Liver (tissue), 3 donors: ENCODE data around the gene UBE2D2.

Source experiments
- EGR1 ChIP-seq, 2 donors: IDR thresholded peaks; 2 replicates each; pipeline ENCODE4 v1.6.1; 2016 to 2018; ENCODE audit warnings: antibody characterized with exemption in 2 of 2, low read depth in 2 of 2
- GABPA ChIP-seq, 2 donors: IDR thresholded peaks in 1 of 2; conservative IDR thresholded peaks in 1 of 2; 2 replicates each; pipeline ENCODE4 v1.6.1; 2016; ENCODE audit warnings: antibody characterized with exemption in 2 of 2, mild to moderate bottlenecking in 1 of 2, moderate library complexity in 1 of 2
- HNF4A ChIP-seq, 2 donors: conservative IDR thresholded peaks; 2 replicates each; pipeline ENCODE4 v1.6.1; 2016; ENCODE audit warnings: antibody characterized with exemption in 2 of 2, mild to moderate bottlenecking in 2 of 2
- HNF4G ChIP-seq: IDR thresholded peaks from 2 replicates; pipeline ENCODE4 v1.6.1; 2016; ENCODE audit warnings: antibody characterized with exemption
- JUND ChIP-seq, 2 donors: IDR thresholded peaks; 2 replicates each; pipeline ENCODE4 v1.6.1; 2016; ENCODE audit warnings: antibody characterized with exemption in 2 of 2
- RAD21 ChIP-seq, 2 donors: IDR thresholded peaks; 2 replicates each; pipeline ENCODE4 v1.6.1; 2016; ENCODE audit warnings: antibody characterized with exemption in 2 of 2, mild to moderate bottlenecking in 2 of 2
- RXRA ChIP-seq, 2 donors: IDR thresholded peaks; 2 replicates each; pipeline ENCODE4 v1.6.1; 2017 to 2018; ENCODE audit warnings: antibody characterized with exemption in 2 of 2, mild to moderate bottlenecking in 1 of 2
- SP1 ChIP-seq: IDR thresholded peaks from 2 replicates; pipeline ENCODE4 v1.6.1; 2018; ENCODE audit warnings: antibody characterized with exemption, mild to moderate bottlenecking
- TAF1 ChIP-seq: conservative IDR thresholded peaks from 2 replicates; pipeline ENCODE4 v1.6.1; 2016; ENCODE audit warnings: antibody characterized with exemption, mild to moderate bottlenecking
- YY1 ChIP-seq: IDR thresholded peaks from 2 replicates; pipeline ENCODE4 v1.6.1; 2016; ENCODE audit warnings: antibody characterized with exemption, mild to moderate bottlenecking
- TF ChIP-seq, protein P1 (sequence below): fragments of 150-350 bp; IDR thresholded peaks from 2 replicates; pipeline ENCODE4 v1.5.1; 2017; ENCODE audit warnings: improper control_type of control experiment, low read depth, low read length; ENCODE audit not compliant: missing input control
- TF ChIP-seq, protein P2 (sequence below): IDR thresholded peaks from 2 replicates; pipeline ENCODE4 v1.6.1; 2016; ENCODE audit warnings: antibody characterized with exemption, mild to moderate bottlenecking
- TF ChIP-seq, protein P3 (sequence below): IDR thresholded peaks from 2 replicates; pipeline ENCODE4 v1.6.1; 2016; ENCODE audit warnings: antibody characterized with exemption
- TF ChIP-seq, protein P4 (sequence below): IDR thresholded peaks from 2 replicates; pipeline ENCODE4 v1.6.1; 2016; ENCODE audit warnings: antibody characterized with exemption
- donor health status: healthy.
- donor health status: healthy.

DNA sequence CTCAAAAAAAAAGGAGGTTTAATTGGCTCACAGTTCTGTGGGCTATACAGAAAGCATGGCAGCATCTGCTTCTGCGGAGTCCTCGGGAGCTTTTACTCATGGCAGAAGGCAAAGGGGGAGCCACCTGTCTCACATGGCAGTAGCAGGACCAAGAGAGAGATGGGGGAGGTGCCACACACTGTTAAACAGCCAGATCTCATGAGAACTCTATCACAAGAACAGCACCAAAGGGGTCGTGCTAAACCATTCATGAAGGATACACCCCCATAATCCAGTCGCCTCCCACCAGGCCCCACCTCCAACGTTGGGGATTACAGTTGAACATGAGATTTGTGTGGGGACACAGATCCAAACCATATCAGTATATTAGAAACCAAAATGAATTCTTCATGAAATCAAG lies 58.7 kb downstream of the UBE2D2 start:
- TF ChIP-seq YY1 (no peak), EGR1 (IDR thresholded peaks at IDR 0.05; ENCODE audit: low read depth in 2 of 2) (no peak), JUND (IDR thresholded peaks at IDR 0.05) (no peak), TAF1 (no peak), RXRA (IDR thresholded peaks at IDR 0.05) (no peak), HNF4A (conservative IDR thresholded peaks at IDR 0.05) (no peak), HNF4G (no peak), GABPA (IDR thresholded peaks at IDR 0.05 in 1 of 2, conservative IDR thresholded peaks at IDR 0.05 in 1 of 2) (no peak), SP1 (no peak), RAD21 (IDR thresholded peaks at IDR 0.05) (no peak)
- TF ChIP-seq, protein P1, sequence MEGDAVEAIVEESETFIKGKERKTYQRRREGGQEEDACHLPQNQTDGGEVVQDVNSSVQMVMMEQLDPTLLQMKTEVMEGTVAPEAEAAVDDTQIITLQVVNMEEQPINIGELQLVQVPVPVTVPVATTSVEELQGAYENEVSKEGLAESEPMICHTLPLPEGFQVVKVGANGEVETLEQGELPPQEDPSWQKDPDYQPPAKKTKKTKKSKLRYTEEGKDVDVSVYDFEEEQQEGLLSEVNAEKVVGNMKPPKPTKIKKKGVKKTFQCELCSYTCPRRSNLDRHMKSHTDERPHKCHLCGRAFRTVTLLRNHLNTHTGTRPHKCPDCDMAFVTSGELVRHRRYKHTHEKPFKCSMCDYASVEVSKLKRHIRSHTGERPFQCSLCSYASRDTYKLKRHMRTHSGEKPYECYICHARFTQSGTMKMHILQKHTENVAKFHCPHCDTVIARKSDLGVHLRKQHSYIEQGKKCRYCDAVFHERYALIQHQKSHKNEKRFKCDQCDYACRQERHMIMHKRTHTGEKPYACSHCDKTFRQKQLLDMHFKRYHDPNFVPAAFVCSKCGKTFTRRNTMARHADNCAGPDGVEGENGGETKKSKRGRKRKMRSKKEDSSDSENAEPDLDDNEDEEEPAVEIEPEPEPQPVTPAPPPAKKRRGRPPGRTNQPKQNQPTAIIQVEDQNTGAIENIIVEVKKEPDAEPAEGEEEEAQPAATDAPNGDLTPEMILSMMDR = no peak
- TF ChIP-seq, protein P2, sequence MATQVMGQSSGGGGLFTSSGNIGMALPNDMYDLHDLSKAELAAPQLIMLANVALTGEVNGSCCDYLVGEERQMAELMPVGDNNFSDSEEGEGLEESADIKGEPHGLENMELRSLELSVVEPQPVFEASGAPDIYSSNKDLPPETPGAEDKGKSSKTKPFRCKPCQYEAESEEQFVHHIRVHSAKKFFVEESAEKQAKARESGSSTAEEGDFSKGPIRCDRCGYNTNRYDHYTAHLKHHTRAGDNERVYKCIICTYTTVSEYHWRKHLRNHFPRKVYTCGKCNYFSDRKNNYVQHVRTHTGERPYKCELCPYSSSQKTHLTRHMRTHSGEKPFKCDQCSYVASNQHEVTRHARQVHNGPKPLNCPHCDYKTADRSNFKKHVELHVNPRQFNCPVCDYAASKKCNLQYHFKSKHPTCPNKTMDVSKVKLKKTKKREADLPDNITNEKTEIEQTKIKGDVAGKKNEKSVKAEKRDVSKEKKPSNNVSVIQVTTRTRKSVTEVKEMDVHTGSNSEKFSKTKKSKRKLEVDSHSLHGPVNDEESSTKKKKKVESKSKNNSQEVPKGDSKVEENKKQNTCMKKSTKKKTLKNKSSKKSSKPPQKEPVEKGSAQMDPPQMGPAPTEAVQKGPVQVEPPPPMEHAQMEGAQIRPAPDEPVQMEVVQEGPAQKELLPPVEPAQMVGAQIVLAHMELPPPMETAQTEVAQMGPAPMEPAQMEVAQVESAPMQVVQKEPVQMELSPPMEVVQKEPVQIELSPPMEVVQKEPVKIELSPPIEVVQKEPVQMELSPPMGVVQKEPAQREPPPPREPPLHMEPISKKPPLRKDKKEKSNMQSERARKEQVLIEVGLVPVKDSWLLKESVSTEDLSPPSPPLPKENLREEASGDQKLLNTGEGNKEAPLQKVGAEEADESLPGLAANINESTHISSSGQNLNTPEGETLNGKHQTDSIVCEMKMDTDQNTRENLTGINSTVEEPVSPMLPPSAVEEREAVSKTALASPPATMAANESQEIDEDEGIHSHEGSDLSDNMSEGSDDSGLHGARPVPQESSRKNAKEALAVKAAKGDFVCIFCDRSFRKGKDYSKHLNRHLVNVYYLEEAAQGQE = no peak
- TF ChIP-seq, protein P3, sequence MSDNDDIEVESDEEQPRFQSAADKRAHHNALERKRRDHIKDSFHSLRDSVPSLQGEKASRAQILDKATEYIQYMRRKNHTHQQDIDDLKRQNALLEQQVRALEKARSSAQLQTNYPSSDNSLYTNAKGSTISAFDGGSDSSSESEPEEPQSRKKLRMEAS = no peak
- TF ChIP-seq, protein P4, sequence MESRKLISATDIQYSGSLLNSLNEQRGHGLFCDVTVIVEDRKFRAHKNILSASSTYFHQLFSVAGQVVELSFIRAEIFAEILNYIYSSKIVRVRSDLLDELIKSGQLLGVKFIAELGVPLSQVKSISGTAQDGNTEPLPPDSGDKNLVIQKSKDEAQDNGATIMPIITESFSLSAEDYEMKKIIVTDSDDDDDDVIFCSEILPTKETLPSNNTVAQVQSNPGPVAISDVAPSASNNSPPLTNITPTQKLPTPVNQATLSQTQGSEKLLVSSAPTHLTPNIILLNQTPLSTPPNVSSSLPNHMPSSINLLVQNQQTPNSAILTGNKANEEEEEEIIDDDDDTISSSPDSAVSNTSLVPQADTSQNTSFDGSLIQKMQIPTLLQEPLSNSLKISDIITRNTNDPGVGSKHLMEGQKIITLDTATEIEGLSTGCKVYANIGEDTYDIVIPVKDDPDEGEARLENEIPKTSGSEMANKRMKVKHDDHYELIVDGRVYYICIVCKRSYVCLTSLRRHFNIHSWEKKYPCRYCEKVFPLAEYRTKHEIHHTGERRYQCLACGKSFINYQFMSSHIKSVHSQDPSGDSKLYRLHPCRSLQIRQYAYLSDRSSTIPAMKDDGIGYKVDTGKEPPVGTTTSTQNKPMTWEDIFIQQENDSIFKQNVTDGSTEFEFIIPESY = no peak
